Ramos (cell line): Measurements from ENCODE around the gene TPP1.

Source experiments
- in situ Hi-C: fragments of 300-500 bp; cut with MboI; formaldehyde crosslinking; loops from one replicate; pipeline ENCODE4 v1.14.3; 2022; ENCODE audit warnings: low sequenced_read_pairs; ENCODE audit not compliant: unreplicated experiment

The TPP1 gene

GRCh38 chr11:6648501-6648900 lies 29.3 kb upstream of the TPP1 start:
- in situ Hi-C loops = no loop called here

- in situ Hi-C loops = no loop called here
Measured at GRCh38 chr11:6647836-6648235, 28.6 kb upstream of the TPP1 start.

GRCh38 chr11:6646918-6647679 lies 27.9 kb upstream of the TPP1 start:
- in situ Hi-C loops = no loop called here

GRCh38 chr11:6646576-6646917 lies 27.3 kb upstream of the TPP1 start:
- in situ Hi-C loops = no loop called here

GRCh38 chr11:6646071-6646470 lies 26.8 kb upstream of the TPP1 start:
- in situ Hi-C loops = no loop called here

- in situ Hi-C loops = no loop called here
Measured at GRCh38 chr11:6642957-6643356, 23.7 kb upstream of the TPP1 start.

GRCh38 chr11:6640985-6641701 lies 21.9 kb upstream of the TPP1 start:
- in situ Hi-C loops = no loop called here

GRCh38 chr11:6640036-6640984 lies 21.1 kb upstream of the TPP1 start:
- in situ Hi-C loops = no loop called here

GRCh38 chr11:6638429-6638828 lies 19.2 kb upstream of the TPP1 start:
- in situ Hi-C loops = no loop called here

GRCh38 chr11:6637871-6638270 lies 18.6 kb upstream of the TPP1 start:
- in situ Hi-C loops = no loop called here

GRCh38 chr11:6636480-6636879 lies 17.3 kb upstream of the TPP1 start:
- in situ Hi-C loops = no loop called here

GRCh38 chr11:6635082-6635932 lies 16.1 kb upstream of the TPP1 start:
- in situ Hi-C loops = no loop called here

GRCh38 chr11:6634534-6634933 lies 15.3 kb upstream of the TPP1 start:
- in situ Hi-C loops = no loop called here

GRCh38 chr11:6633422-6634408 lies 14.5 kb upstream of the TPP1 start:
- in situ Hi-C loops = no loop called here

GRCh38 chr11:6632116-6633073 lies 13.2 kb upstream of the TPP1 start:
- in situ Hi-C loops = no loop called here

- in situ Hi-C loops = no loop called here
Measured at GRCh38 chr11:6631361-6631890, 12.2 kb upstream of the TPP1 start.

GRCh38 chr11:6630632-6631291 lies 11.5 kb upstream of the TPP1 start:
- in situ Hi-C loops = no loop called here
